Panc1 (cell line): ENCODE data around the gene SPC25.

Experiments used
- REST ChIP-seq, 2 experiments: IDR thresholded peaks; 2 replicates each; pipeline ENCODE4 v1.6.1; 2011 to 2012; ENCODE audit warnings: low read depth in 2 of 2, control low read depth in 1 of 2, low read length in 1 of 2, mild to moderate bottlenecking in 1 of 2, moderate library complexity in 1 of 2; ENCODE audit not compliant: insufficient read depth in 1 of 2
- TF ChIP-seq, protein P1 (sequence below): fragments of 450-650 bp; IDR thresholded peaks from 2 replicates; pipeline ENCODE4 v1.5.1; 2017; ENCODE audit warnings: mild to moderate bottlenecking

- TF ChIP-seq, protein P1, sequence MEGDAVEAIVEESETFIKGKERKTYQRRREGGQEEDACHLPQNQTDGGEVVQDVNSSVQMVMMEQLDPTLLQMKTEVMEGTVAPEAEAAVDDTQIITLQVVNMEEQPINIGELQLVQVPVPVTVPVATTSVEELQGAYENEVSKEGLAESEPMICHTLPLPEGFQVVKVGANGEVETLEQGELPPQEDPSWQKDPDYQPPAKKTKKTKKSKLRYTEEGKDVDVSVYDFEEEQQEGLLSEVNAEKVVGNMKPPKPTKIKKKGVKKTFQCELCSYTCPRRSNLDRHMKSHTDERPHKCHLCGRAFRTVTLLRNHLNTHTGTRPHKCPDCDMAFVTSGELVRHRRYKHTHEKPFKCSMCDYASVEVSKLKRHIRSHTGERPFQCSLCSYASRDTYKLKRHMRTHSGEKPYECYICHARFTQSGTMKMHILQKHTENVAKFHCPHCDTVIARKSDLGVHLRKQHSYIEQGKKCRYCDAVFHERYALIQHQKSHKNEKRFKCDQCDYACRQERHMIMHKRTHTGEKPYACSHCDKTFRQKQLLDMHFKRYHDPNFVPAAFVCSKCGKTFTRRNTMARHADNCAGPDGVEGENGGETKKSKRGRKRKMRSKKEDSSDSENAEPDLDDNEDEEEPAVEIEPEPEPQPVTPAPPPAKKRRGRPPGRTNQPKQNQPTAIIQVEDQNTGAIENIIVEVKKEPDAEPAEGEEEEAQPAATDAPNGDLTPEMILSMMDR = no peak
- no peak for TF ChIP-seq REST (IDR thresholded peaks at IDR 0.05; ENCODE audit: insufficient read depth in 1 of 2, low read depth in 2 of 2, low read length in 1 of 2)
These were observed 54.3 kb downstream of the SPC25 start for GRCh38 chr2:168835969-168836368.
